ENCODE measurements around the gene PEX7. TPM values are rescaled to one million over a fixed set of nuclear protein-coding genes. Genes with fewer than 3 reads are reported as not detected.
A peak's percentile ranks its signal among the peaks of the same experiment; 100 is the strongest.

PEX7 gene
- total RNA-seq, 1 donor from 2014 or later, result 6.9 TPM

DNA sequence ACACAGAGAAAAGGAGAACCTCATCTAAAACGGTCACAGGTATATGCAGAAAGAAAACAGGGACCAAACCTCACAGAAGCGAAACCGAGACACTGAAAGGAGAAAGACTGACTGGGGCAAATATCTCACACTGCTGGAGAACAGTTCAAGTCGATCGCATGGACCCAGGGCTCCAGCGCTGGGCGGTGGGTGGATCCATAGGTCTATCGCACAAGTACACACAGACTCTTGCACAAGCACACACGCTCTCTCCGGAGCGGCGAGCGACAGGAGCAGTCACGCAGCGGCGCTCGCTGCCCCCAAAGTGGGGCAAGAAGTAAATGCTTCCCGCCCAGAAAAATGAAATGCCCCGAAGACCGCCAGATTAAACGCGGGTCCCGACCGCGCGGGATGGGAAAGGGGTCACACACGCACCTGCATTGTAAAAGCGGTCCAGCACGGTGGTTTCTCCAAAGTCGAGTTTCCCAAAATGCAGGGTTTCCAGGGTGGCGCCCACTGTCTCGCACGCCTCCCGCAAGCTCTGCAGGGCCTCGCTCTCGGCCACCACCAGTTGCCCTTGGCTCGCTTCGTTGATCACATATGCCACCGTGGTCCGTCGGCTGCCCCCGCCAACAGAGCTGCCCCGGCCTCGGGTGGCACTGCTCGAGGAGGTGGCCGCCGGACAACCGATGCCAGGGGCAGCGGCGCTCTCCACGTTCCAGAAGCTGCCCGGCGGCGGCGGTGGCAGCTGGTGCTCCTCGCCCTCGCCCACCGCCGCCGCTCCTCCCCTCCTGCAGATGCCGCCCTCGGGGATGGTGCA, 30.9 kb upstream of the PEX7 start:
- H3K27me3 Mint-ChIP-seq, result peaks cover 58% of the 10 kb centered on the region
- peaks cover 9% of the 10 kb centered on the region for H3K4me1 Mint-ChIP-seq (ENCODE audit: low read depth)
- H3K9me3 Mint-ChIP-seq (ENCODE audit: low read depth), result no peaks in the 10 kb centered on the region
- no peak for DNase-seq (ENCODE audit: low spot score, unreplicated experiment)
- H3K27ac Mint-ChIP-seq, result peak overlapping the region; percentile 18
- TF ChIP-seq CTCF (IDR thresholded peaks at IDR 0.05; ENCODE audit: unreplicated experiment), result no peak
- no peaks in the 10 kb centered on the region for H3K36me3 Mint-ChIP-seq (ENCODE audit: insufficient read depth)
- H3K4me3 Mint-ChIP-seq (ENCODE audit: low read depth), result peak overlapping the region; percentile 79

DNA sequence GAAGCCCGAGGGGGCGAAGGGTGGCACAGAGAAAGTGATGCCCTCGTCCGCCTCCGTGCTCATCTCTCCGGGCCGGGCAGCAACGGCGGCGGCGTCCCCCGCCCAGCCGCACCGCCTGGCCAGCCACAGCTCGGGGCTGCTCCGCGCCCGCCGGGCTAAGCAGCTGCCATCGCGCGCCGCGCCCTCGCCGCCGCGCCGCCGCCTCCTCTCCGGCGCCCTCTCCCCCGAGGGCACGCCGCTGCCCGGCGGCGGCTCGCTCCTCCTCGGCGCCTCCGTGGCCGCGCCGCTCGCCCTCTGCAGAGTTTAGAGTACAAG, 30.3 kb upstream of the PEX7 start:
- peaks cover 58% of the 10 kb centered on the region for H3K27me3 Mint-ChIP-seq
- H3K4me1 Mint-ChIP-seq (ENCODE audit: low read depth), result peaks cover 9% of the 10 kb centered on the region
- H3K27ac Mint-ChIP-seq, result no peak overlapping the region
- H3K4me3 Mint-ChIP-seq (ENCODE audit: low read depth), result peak overlapping the region; percentile 87
- no peaks in the 10 kb centered on the region for H3K36me3 Mint-ChIP-seq (ENCODE audit: insufficient read depth)
- DNase-seq (ENCODE audit: low spot score, unreplicated experiment), result peak; percentile 23
- H3K9me3 Mint-ChIP-seq (ENCODE audit: low read depth), result no peaks in the 10 kb centered on the region
- TF ChIP-seq CTCF (IDR thresholded peaks at IDR 0.05; ENCODE audit: unreplicated experiment), result no peak

- Mint-ChIP-seq H3K4me3 (ENCODE audit: low read depth) (peak within 1 kb of the TSS; percentile 87), H3K9me3 (ENCODE audit: low read depth) (peaks cover 3% of the 10 kb centered on the region), H3K27me3 (peaks cover 55% of the 10 kb centered on the region), H3K36me3 (ENCODE audit: insufficient read depth) (peaks cover 1% of the 10 kb centered on the region), H3K4me1 (ENCODE audit: low read depth) (peaks cover 9% of the 10 kb centered on the region), H3K27ac (peak within 1 kb of the TSS; percentile 84)
- DNase-seq (ENCODE audit: low spot score, unreplicated experiment), result peak; percentile 79
- TF ChIP-seq CTCF (IDR thresholded peaks at IDR 0.05; ENCODE audit: unreplicated experiment), result peak; percentile 67
These were observed 29.8 kb upstream of the PEX7 start, which contains the start of gene MAP3K5 for GRCh38 chr6:136792410-136793262. Gene MAP3K5, minus strand, starts transcription at chr6:136792477. Its CDS starts 320 bp downstream, at chr6:136792157.

DNA sequence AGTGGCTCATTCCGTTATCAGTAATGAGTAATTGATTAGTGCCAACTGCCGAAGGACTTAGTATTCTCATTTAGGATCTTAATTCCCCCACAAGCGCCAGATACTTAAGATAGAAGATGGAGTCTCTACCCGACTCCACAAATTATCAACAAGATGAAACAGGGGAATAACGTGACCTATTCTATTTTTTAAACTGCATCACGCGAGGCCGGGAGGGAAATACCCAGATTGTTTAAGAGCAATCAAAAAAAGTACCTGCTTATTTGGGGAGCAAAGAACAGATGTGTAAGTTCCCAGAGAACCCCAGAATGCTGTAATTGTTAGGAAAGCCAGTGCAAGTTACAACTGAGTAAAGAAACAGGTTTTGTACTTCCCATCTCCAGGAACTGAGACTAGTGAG, 29.0 kb upstream of the PEX7 start:
- peaks cover 7% of the 10 kb centered on the region for H3K9me3 Mint-ChIP-seq (ENCODE audit: low read depth)
- H3K4me1 Mint-ChIP-seq (ENCODE audit: low read depth), result peaks cover 9% of the 10 kb centered on the region
- TF ChIP-seq CTCF (IDR thresholded peaks at IDR 0.05; ENCODE audit: unreplicated experiment), result no peak
- peaks cover 48% of the 10 kb centered on the region for H3K27me3 Mint-ChIP-seq
- peaks cover 2% of the 10 kb centered on the region for H3K36me3 Mint-ChIP-seq (ENCODE audit: insufficient read depth)
- H3K27ac Mint-ChIP-seq, result no peak overlapping the region
- no peak for DNase-seq (ENCODE audit: low spot score, unreplicated experiment)
- H3K4me3 Mint-ChIP-seq (ENCODE audit: low read depth), result peak overlapping the region; percentile 87

DNA sequence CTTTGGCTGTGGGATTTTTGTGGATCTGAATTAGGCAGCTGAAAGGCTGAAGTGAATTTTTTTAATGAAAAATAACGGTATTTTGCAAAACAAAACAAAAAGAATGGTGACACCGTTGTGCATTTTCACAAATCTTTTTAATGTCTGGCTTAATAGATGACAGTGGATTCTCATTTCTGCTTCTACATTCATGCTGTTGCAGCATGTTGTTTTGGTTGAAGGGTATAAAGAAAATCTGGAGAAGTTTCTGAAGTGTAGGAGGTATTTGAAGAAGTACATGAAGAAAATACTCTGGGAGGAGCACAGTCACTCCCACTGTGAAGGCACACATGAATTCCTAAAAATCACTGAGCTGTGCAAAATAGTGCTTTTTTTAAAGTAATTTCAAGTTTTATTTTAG, 27.0 kb upstream of the PEX7 start:
- Mint-ChIP-seq H3K27ac (no peak overlapping the region), H3K36me3 (ENCODE audit: insufficient read depth) (peaks cover 2% of the 10 kb centered on the region)
- TF ChIP-seq CTCF (IDR thresholded peaks at IDR 0.05; ENCODE audit: unreplicated experiment), result no peak

More for the DNA sequence above, 27.0 kb upstream of the PEX7 start:
- peaks cover 9% of the 10 kb centered on the region for H3K4me1 Mint-ChIP-seq (ENCODE audit: low read depth)
- H3K9me3 Mint-ChIP-seq (ENCODE audit: low read depth), result peaks cover 7% of the 10 kb centered on the region
- peaks cover 34% of the 10 kb centered on the region for H3K27me3 Mint-ChIP-seq
- H3K4me3 Mint-ChIP-seq (ENCODE audit: low read depth), result no peak overlapping the region
- DNase-seq (ENCODE audit: low spot score, unreplicated experiment), result no peak

Data from progenitor cell of endocrine pancreas (in vitro differentiated cells).